HPDE6-E6E7 (cell line): ENCODE results near the gene ABCF3.

ENCODE experiments used
- DNase-seq: peaks from one replicate; pipeline ENCODE4 v3.0.0; 2011; ENCODE audit warnings: missing footprints; ENCODE audit errors: extremely low spot score

Gene ABCF3

DNA sequence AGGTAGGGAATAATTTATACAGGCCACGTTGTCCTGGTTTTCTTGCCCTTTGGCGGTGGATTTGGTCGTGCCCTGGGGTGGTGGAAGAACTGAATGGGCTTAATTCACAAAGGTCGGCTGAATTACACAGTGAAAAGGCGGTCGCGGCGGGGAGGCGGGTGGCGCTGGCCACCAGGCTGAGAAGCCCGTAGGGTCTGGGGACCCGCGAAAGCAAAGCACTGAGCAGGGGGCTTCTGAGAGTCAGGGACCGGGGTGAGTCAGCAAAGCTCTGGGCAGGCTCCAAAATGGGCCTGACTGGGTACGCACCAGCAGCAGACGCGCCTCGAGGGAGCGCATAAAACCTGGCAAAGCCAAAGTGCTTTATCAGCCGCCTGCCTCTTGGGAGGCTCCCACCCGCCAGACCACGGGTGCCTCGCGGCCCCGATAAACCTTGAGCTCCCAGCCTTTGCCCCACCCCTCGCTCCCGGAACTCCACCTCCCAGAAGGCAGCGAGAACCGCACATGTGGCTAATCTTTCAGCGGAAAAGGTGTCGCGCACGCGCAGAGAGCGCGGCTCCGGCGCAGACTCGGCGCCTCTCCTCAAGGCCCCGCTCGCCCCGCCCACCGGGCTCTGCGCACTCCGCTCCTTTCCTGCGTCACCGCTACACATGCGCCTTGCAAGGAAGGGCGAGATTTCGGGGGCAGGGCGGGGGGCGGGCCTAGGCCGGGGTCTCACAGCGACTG lies 377 bp upstream of the ABCF3 start:
- DNase-seq, result peak; percentile 95

- no peak for DNase-seq
These were observed 856 bp downstream of the ABCF3 start for GRCh38 chr3:184186902-184187207.

GRCh38 chr3:184188080-184188479 lies 2.1 kb downstream of the ABCF3 start:
- no peak for DNase-seq

DNA sequence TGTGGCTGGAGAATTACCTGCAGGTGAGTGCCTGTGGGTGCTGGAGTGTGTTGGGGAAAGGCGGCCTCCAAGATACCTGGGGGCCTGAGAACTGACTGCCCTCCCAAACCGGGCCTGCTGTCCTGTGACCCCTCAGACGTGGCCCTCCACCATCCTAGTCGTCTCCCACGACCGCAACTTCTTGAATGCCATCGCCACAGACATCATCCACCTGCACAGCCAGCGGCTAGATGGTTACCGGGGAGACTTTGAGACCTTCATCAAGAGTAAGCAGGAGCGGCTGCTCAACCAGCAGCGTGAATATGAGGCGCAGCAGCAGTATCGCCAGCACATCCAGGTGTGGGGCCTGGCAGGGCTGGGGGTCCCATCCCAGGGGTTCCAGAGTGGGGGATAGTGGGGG lies 3.4 kb downstream of the ABCF3 start:
- no peak for DNase-seq

GRCh38 chr3:184192889-184193288 lies 6.9 kb downstream of the ABCF3 start:
- DNase-seq, result no peak

DNA sequence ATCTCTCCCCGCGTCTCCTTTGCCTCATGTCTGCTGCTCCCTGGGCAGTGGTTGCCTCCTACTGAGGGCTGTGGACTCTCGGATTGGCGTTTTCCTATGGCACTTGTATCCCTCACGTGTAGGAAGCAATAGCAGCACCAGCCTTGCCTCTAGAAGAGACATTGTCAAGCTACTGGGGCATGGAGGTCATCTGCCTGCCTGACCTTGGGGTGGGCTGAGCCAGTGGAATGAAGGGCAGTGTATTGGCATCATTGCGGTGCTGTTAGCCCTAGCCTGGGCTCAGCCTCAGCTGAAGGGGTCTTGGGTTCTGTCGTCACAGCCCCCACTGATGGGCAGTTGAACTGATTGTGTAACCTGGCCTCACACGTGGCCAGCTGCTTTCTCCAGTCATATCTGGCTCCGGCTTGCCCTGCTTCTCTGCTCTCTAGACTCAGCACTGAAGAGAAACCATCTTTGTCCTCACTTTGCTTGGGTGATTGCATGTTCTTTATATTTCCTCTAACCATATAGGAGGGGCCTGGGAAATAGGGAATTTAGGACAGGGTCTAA lies 8.1 kb downstream of the ABCF3 start:
- DNase-seq, result no peak

GRCh38 chr3:184196536-184196935 lies 10.5 kb downstream of the ABCF3 start:
- no peak for DNase-seq

- no peak for DNase-seq
These were observed 12.5 kb downstream of the ABCF3 start for GRCh38 chr3:184198509-184198908.

DNA sequence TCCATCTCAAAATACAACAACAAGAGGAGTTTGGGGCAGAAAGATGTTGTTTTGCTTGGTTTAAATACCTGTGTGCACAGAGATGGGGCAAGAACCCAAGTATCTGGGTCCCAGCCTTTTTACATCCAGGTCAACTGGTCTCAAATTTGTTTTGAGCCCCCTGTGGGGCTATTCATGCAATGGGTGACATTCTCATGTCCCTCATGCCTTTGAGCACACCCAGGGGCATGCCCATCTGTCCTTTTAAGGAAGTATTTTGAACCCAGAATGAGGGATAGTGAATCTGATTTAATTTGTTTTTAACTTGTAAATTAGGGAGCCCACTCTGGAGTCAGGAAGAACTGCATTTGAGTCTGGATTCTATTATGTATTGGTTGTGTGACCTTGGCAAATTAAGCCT lies 14.8 kb downstream of the ABCF3 start:
- DNase-seq, result no peak

- no peak for DNase-seq
These were observed 17.5 kb downstream of the ABCF3 start for GRCh38 chr3:184203526-184203925.

GRCh38 chr3:184209146-184209923 lies 23.3 kb downstream of the ABCF3 start:
- DNase-seq, result no peak

DNA sequence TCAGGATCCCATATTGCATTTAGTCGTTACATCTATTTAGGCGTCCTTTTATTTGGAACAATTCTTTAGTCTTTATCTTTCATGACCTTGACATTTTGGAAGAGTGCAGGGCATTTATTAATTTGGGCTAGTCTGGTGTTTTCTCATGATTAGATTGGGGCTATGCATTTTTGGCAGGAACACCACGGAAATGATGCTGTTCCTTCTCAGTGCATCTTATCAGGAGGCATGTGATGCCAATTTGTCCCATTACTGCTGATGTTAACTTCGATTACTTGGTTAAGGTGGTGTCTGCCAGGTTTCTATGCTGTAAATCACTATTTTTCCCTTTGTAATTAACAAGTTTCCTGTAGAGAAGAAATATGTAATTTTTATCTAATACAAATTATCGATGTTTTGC lies 25.3 kb downstream of the ABCF3 start:
- no peak for DNase-seq

DNA sequence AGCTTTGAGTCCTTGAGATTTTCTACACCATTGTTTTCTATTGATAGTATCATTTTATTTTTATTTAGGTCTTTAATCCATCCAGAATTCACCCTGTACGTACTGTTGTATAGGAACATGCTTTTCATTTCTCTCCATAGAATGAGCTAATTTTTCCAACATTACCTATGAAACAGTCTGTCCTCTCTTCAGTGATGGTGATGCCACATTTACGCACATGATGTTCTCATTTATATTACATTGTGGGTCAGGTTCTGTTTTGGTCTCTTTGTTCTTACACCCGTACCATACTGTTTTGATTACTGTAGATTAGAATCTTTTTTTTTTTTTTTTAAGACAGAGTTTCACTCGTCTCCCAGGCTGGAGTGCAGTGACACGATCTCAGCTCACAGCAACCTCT lies 25.7 kb downstream of the ABCF3 start:
- DNase-seq, result no peak

DNA sequence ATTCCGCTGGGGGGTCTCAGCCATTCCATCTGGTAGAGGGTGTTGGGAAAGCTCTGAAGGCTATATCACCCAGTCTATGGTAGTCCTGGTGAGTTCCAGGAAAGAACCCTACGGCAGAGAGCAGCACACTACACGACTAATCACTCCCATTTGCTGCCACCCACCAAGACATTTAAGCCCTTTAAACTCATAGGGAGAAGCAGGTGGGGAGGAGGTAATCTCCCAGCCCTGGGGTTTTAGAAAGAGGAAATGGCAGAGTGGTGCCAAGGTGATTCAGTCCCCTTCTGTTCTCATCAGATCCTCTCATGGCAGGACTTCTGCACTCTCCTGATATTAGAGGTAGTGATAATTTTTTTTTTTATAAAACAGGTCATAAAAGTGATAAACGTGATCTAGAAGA lies 32.8 kb downstream of the ABCF3 start:
- DNase-seq, result no peak

DNA sequence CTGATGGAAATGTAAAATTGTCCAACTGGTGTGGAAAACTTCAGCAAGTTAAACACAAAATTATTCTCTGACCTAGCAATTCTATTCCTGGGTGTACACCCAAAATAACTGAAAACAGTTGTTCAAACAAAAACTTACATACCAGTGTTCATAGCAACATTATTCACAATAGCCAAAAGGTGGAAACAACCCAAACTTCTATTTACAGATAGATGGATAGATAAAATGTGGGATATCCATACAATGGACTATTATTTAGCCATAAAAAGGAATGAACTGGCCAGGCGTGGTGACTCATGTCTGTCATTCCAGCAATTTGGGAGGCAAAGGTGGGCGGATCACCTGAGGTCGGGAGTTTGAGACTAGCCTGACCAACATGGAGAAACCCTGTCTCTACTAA lies 36.5 kb downstream of the ABCF3 start:
- DNase-seq, result no peak

GRCh38 chr3:184223946-184224345 lies 37.9 kb downstream of the ABCF3 start:
- DNase-seq, result no peak

- peak; percentile 58 for DNase-seq
These were observed 41.5 kb downstream of the ABCF3 start for GRCh38 chr3:184227481-184227935.

DNA sequence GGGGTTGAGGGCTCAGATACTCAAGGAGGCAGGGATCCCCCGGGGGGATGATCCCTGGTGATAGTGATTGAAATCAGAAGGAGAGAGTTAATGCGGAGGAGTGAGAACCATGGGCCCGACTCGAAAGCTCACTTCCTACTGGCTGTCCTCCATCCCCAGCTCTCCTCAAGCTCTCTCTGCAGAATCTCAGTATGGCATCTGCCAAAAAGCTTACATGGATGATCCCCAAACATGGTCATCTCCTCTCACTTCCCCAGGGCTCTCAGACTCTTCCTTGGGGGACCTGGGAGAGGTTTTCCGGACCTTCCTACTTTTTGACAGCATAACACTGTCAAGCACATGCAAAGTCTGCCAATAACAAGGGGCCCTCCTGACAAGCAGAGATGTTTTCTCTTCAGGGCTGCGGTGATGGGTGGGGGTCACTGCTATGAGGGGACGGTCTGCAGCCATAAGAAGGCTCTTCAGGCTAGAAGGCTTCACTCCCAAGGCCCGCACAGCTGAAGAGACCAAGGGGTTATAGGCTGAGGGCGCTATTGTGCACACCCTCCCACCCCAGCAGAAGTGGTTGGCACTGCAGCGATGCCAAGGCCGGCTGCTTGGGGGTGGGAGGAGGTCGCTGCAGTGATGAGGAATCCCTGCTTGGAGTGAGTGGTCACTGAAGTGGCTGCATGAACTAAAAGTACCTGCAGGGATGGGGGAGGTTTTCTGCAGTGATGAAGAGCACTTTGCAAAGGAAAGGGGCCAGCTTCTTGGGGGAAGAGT lies 42.6 kb downstream of the ABCF3 start:
- DNase-seq, result no peak

- DNase-seq, result no peak
These were observed 43.5 kb downstream of the ABCF3 start, which contains the start of gene VWA5B2 for GRCh38 chr3:184229394-184230080. Gene VWA5B2, plus strand, starts transcription at chr3:184229585. Its CDS starts 944 bp downstream, at chr3:184230529.

- DNase-seq, result no peak
These were observed 44.1 kb downstream of the ABCF3 start for GRCh38 chr3:184230081-184230602.
